Heart right ventricle (tissue), 16 donors: ENCODE data around the gene STARD5. TPM values are rescaled to one million over a fixed set of nuclear protein-coding genes. Genes with fewer than 3 reads are reported as not detected.
A peak's percentile ranks its signal among the peaks of the same experiment; 100 is the strongest.

ENCODE experiments used
- ATAC-seq, 8 donors: fragments of 200-7000 bp; cut with Tn5 transposase; one replicate each; pipeline ENCODE4 v1.9.1; 2020; ENCODE audit warnings: mild to moderate bottlenecking in 8 of 8, moderate library complexity in 8 of 8, moderate number of reproducible peaks in 1 of 8
- DNase-seq, 2 donors: peaks; one replicate each; pipeline ENCODE4 v3.0.0-alpha.2; 2020
- H3K27ac ChIP-seq, 10 donors: fragments of 200-600 bp; sonication (generic) in 2 of 10; one replicate each; pipeline versions ENCODE4 v1.5.0 to v1.8.0; 2020 to 2022; ENCODE audit warnings: mild to moderate bottlenecking in 3 of 10
- H3K27me3 ChIP-seq, 7 donors: fragments of 200-600 bp; one replicate each; pipeline ENCODE4 v1.8.0; 2021 to 2022; ENCODE audit warnings: mild to moderate bottlenecking in 2 of 7
- H3K36me3 ChIP-seq, 9 donors: fragments of 200-600 bp; sonication (generic) in 1 of 9; one replicate each; pipeline versions ENCODE4 v1.5.0 to v1.8.0; 2020 to 2022; ENCODE audit warnings: mild to moderate bottlenecking in 2 of 9
- H3K4me1 ChIP-seq, 9 donors: fragments of 200-600 bp; sonication (generic) in 1 of 9; one replicate each; pipeline versions ENCODE4 v1.5.0 to v1.8.0; 2020 to 2022; ENCODE audit warnings: mild to moderate bottlenecking in 4 of 9
- H3K4me3 ChIP-seq, 10 donors: fragments of 200-600 bp; sonication (generic) in 2 of 10; one replicate each; pipeline versions ENCODE4 v1.5.0 to v1.8.0; 2020 to 2022; ENCODE audit warnings: mild to moderate bottlenecking in 7 of 10, moderate library complexity in 2 of 10
- H3K9me3 ChIP-seq, 11 donors: fragments of 200-600 bp in 10 of 11; sonication (generic) in 2 of 11; one replicate each; pipeline versions ENCODE4 v1.5.0 to v1.8.0; 2013 to 2022; ENCODE audit warnings: mild to moderate bottlenecking in 2 of 11, control low read depth in 1 of 11, moderate library complexity in 1 of 11
- WGBS, 2 donors: extraction: QIAGEN DNeasy Blood & Tissue Kit; methylation state at CpG; one replicate each; pipeline ENCODE4 v1.1.7; 2013; ENCODE audit warnings: inconsistent platforms in 1 of 2; 5-methylcytosine and 5-hydroxymethylcytosine counted together
- intact Hi-C, 10 donors: fragments of 100-400 bp; cut with DNase I; formaldehyde crosslinking; loops; one replicate each; pipeline versions ENCODE4 v1.11.1 to v1.14.2; 2022
- polyA plus RNA-seq, 2 donors: library from polyadenylated mRNA; stranded (reverse); fragments of 200-250 nt; gene quantifications; one replicate each; pipeline ENCODE4 v1.2.3, GENCODE V29; 2013
- total RNA-seq, 10 donors: library from RNA; stranded (reverse); fragmentation: NEBNext Ultra II Directional in 3 of 10; extraction: Animal tissue kit (Norgen Biotek cat#: 25700) in 3 of 10; gene quantifications; one replicate each; pipeline versions ENCODE4 v1.2.1 to v1.2.4, GENCODE V29; 2021 to 2023
- TF ChIP-seq, protein P1 (sequence below), 9 donors: fragments of 200-600 bp; sonication (generic) in 2 of 9; IDR thresholded peaks; one replicate each; pipeline versions ENCODE4 v1.5.0 to v1.8.0; 2021 to 2022; ENCODE audit warnings: antibody characterized with exemption in 9 of 9, mild to moderate bottlenecking in 5 of 9, moderate library complexity in 1 of 9
- donor health status: Arrhythmogenic right ventricular cardiomyopathy.
- donor health status: ischemic (EF 13 %, LVEDD 7.1; RV severe dilation, severe dysfunction).
- donor health status: healthy with polysubstance abuse.
- donor health status: DM: no; HTN: yes; CAD: no.
- donor health status: DM: no; HTN: no; CAD: no.
- donor health status: ischemic (EF 25% LVEDD 6.9; RV normal size, moderate dysfunction).
- donor health status: ischemic (EF 25% LVEDD 5.7; RV mildly dilated, moderate dysfunction).
- donor health status: healthy.
- donor health status: DM: yes; HTN: yes; CAD: no.
- donor health status: Ischemic cardiomyopathy.
- donor health status: ischemic (EF 35%, LVEDD 5.7; RV mildly dilated, moderate dysfunction).
- donor health status: nonischemic (EF 11% LVEDD 7.7; RV severe dilation, severe dysfunction).
- donor health status: DM: yes; HTN: yes; CAD: no.
- donor health status: PGD.
- donor health status: ischemic (EF 29% LVEDD 5.4; RV normal size, mild dysfunction).
- donor health status: nonischemic (EF 23%, LVEDD 6.1; RV moderate dilation, normal function).

STARD5 gene
- total and polyA plus RNA-seq, 12 donors = 0.70 to 4.7 (median 1.3) TPM

DNA sequence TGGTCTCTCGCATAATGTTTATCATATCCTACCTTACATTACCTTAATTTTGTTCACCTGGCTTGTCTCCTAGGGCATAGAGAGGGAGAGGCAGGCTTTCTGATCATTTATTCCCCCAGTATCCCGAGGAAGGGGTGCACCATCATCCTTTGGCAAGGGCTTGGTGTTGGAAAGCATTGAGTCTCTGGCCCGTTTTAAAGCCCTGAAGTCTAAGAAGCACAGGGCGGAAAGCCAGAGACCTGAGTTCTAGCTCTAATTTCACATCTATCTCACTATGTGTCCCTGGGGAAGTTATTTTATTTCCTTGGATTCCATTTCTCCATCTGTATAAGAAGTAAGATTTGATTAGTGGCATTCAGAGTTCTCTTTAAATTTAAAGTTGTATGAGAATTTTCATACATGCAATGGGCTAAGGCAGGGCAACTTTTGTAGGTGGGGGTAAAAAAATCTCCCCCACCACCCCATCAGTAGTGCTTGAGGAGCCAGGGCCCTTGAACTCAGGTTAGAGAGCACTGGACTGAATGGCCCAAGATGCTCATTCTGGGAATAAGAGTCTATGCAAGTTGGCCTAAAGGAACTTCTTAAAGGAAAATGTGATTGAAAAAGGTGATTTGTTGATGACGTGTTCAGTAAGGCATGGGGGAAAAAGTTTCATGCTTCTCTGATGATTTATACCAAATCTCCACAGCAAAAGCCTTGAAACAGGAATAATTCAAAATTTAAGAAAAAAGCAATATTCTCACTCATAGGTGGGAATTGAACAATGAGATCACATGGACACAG is 40.0 kb upstream of the STARD5 start:
- TF ChIP-seq, protein P1, sequence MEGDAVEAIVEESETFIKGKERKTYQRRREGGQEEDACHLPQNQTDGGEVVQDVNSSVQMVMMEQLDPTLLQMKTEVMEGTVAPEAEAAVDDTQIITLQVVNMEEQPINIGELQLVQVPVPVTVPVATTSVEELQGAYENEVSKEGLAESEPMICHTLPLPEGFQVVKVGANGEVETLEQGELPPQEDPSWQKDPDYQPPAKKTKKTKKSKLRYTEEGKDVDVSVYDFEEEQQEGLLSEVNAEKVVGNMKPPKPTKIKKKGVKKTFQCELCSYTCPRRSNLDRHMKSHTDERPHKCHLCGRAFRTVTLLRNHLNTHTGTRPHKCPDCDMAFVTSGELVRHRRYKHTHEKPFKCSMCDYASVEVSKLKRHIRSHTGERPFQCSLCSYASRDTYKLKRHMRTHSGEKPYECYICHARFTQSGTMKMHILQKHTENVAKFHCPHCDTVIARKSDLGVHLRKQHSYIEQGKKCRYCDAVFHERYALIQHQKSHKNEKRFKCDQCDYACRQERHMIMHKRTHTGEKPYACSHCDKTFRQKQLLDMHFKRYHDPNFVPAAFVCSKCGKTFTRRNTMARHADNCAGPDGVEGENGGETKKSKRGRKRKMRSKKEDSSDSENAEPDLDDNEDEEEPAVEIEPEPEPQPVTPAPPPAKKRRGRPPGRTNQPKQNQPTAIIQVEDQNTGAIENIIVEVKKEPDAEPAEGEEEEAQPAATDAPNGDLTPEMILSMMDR (IDR thresholded peaks at IDR 0.05) = no peak
- Histone ChIP-seq H3K27ac (peak overlapping the region in 1 of 10 donors; percentile 0), H3K27me3 (peaks cover 0 to 5% (median 0%) of the 10 kb centered on the region in 7 donors), H3K4me3 (no peak overlapping the region), H3K36me3 (no peaks in the 10 kb centered on the region), H3K4me1 (no peaks in the 10 kb centered on the region), H3K9me3 (no peaks in the 10 kb centered on the region)
- intact Hi-C loops = no loop called here
- ATAC-seq = peak in 2 of 8 donors; percentile 50 to 55
- no peak for DNase-seq
- 72 to 78% methylated on average over 5 of the region's 5 CpGs for WGBS, 2 donors

DNA sequence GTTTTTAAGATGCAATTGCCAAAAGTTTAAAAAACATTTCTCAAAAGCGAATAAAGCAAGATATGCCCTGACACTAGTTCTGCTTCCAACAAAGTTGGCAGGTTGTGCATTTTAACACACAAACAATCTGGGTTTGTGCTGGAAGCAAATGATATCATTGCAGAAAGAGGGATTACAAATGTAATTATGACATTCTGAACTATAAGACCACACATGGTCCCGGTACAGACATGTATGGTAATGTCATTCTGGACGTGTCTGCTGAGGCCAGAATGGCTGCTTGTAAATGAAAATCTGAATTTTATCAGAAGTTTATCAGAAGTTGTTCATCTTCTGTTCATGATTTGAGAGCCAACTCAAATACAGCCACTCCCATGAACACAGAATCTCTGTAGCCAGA is 39.3 kb upstream of the STARD5 start:
- 72 to 75% methylated on average over 3 of the region's 3 CpGs for WGBS, 2 donors
- Histone ChIP-seq H3K36me3 (no peaks in the 10 kb centered on the region), H3K4me3 (no peak overlapping the region), H3K27me3 (peaks cover 0 to 5% (median 0%) of the 10 kb centered on the region in 7 donors), H3K27ac (peak overlapping the region in 2 of 10 donors; percentile 0 to 8), H3K9me3 (no peaks in the 10 kb centered on the region), H3K4me1 (no peaks in the 10 kb centered on the region)
- TF ChIP-seq, protein P1 (IDR thresholded peaks at IDR 0.05) = no peak
- ATAC-seq (peak in 2 of 8 donors; percentile 27 to 29), DNase-seq (no peak)
- intact Hi-C loops = no loop called here

DNA sequence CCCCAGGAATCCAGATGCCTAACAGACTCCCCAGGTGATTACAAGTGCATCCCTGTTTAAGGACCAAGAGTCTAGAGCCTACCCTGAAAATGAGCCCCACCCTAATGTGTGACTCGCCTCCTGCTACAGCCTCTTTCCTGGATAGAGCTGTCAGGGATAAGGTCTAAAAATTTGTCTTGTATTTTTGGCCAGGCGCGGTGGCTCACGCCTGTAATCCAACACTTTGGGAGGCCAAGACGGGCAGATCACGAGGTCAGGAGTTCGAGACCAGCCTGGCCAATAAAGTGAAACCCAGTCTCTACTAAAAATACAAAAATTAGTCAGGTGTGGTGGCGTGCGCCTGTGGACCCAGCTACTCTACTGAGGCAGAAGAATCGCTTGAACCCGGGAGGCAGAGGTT is 38.8 kb upstream of the STARD5 start:
- no peaks in the 10 kb centered on the region for H3K36me3 ChIP-seq
- TF ChIP-seq, protein P1 (IDR thresholded peaks at IDR 0.05) = no peak
- intact Hi-C loops = no loop called here

DNA sequence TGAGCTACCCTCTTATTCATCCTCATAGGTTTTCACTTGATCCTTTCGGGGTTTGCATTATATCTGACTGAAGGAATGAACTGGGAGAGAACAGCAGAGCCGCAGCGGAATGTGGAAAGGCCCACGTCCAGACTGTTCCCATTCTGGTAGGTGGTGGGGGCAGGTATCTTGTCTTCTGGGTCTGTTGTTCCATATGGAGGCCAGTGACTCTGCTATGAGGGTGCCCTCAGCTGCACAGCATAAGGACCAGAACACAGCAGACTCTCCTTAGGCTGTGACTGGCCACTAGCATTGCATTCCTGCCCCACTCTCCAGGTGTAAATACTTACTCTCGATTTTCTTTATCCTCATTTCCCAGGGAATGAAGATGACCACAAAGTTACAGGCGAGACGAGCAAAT is 38.0 kb upstream of the STARD5 start:
- DNase-seq (no peak), ATAC-seq (no peak)
- H3K9me3 ChIP-seq = no peaks in the 10 kb centered on the region
- H3K27me3 ChIP-seq = peaks cover 0 to 5% (median 0%) of the 10 kb centered on the region in 7 donors
- intact Hi-C loops = no loop called here
- no peak overlapping the region for H3K4me3 ChIP-seq
- TF ChIP-seq, protein P1 (IDR thresholded peaks at IDR 0.05) = no peak
- no peak overlapping the region for H3K27ac ChIP-seq
- H3K4me1 ChIP-seq = no peaks in the 10 kb centered on the region
- WGBS, 2 donors = 88 to 92% methylated on average over 7 of the region's 7 CpGs
- no peaks in the 10 kb centered on the region for H3K36me3 ChIP-seq

More for the DNA sequence above, 38.8 kb upstream of the STARD5 start:
- H3K4me3 ChIP-seq = no peak overlapping the region
- peaks cover 0 to 5% (median 0%) of the 10 kb centered on the region in 7 donors for H3K27me3 ChIP-seq
- no peaks in the 10 kb centered on the region for H3K4me1 ChIP-seq
- ATAC-seq (peak in 1 of 8 donors; percentile 9), DNase-seq (no peak)
- WGBS, 2 donors = 77 to 89% methylated on average over 11 of the region's 11 CpGs
- no peaks in the 10 kb centered on the region for H3K9me3 ChIP-seq
- H3K27ac ChIP-seq = peak overlapping the region in 1 of 10 donors; percentile 8
